IMR-90 (cell line): ENCODE data around the gene CHPF2. TPM values are rescaled to one million over a fixed set of nuclear protein-coding genes. Genes with fewer than 3 reads are reported as not detected.

Experiments
- ATAC-seq: fragments of 200-7000 bp; cut with Tn5 transposase; 2 replicates; pipeline ENCODE4 v1.9.1; 2020; ENCODE audit warnings: low read depth, mild to moderate bottlenecking, moderate library complexity
- BruUV-seq: library from RNA; stranded (reverse); fragments of 400-500 nt; replicated peaks from 2 replicates; lab custom pipeline; 2021; lab: Mats Ljungman, UMichigan
- CTCF ChIA-PET: fragments of 300-600 bp; formaldehyde crosslinking; extraction: SDS; loops from one replicate; lab custom pipeline; 2021; ENCODE audit warnings: antibody characterized with exemption; lab: Yijun Ruan, JAX
- POLR2A ChIA-PET: fragments of 300-600 bp; sonication (Branson Sonifier 250); formaldehyde crosslinking; loops from one replicate; lab custom pipeline; 2022; ENCODE audit warnings: antibody characterized with exemption; ENCODE audit not compliant: unreplicated experiment; lab: Charles Lee
- DNase-seq: peaks from one replicate; pipeline ENCODE4 v3.0.0; 2013
- H2AFZ ChIP-seq: replicated peaks from 2 replicates; pipeline ENCODE3; 2013; ENCODE audit warnings: low read length, mild to moderate bottlenecking; ENCODE audit not compliant: poor library complexity
- H2AK5ac ChIP-seq: 2 replicates; pipeline ENCODE4 v1.6.1; 2013; ENCODE audit warnings: low read depth, low read length, inconsistent platforms
- H2AK9ac ChIP-seq: replicated peaks from 2 replicates; pipeline ENCODE3; 2013; ENCODE audit warnings: mild to moderate bottlenecking, low read depth, low read length, moderate library complexity; ENCODE audit not compliant: poor library complexity
- H2BK120ac ChIP-seq: 2 replicates; pipeline ENCODE4 v1.6.1; 2013; ENCODE audit warnings: low read depth, low read length, inconsistent platforms
- H2BK15ac ChIP-seq: 3 replicates; pipeline ENCODE4 v1.6.1; 2013; ENCODE audit warnings: low read depth, low read length, inconsistent platforms
- H2BK20ac ChIP-seq: 2 replicates; pipeline ENCODE4 v1.6.1; 2013; ENCODE audit warnings: low read depth, mild to moderate bottlenecking, inconsistent platforms, low read length, moderate library complexity
- H2BK5ac ChIP-seq: 2 replicates; pipeline ENCODE4 v1.6.1; 2013; ENCODE audit warnings: mild to moderate bottlenecking, low read depth, low read length, inconsistent platforms; ENCODE audit not compliant: poor library complexity, severe bottlenecking
- H3K14ac ChIP-seq: replicated peaks from 2 replicates; pipeline ENCODE4 v1.6.1; 2013; ENCODE audit warnings: low read depth, low read length, inconsistent platforms
- H3K18ac ChIP-seq: 2 replicates; pipeline ENCODE4 v1.6.1; 2013; ENCODE audit warnings: low read depth, low read length, control low read depth
- H3K23ac ChIP-seq: 2 replicates; pipeline ENCODE4 v1.6.1; 2013; ENCODE audit warnings: low read depth, low read length, inconsistent platforms
- H3K27ac ChIP-seq: 2 replicates; pipeline ENCODE4 v1.5.1; 2013; ENCODE audit warnings: mild to moderate bottlenecking, control low read depth, low read length; ENCODE audit not compliant: insufficient read depth
- H3K27me3 ChIP-seq: 2 replicates; pipeline ENCODE4 v1.6.1; 2013; ENCODE audit warnings: low read length; ENCODE audit not compliant: control insufficient read depth, insufficient read depth
- H3K36me3 ChIP-seq: 2 replicates; pipeline ENCODE4 v1.6.1; 2013; ENCODE audit warnings: low read length, mixed read lengths; ENCODE audit not compliant: control insufficient read depth, insufficient read depth
- H3K4ac ChIP-seq: 2 replicates; pipeline ENCODE4 v1.6.1; 2013; ENCODE audit warnings: low read depth, low read length, inconsistent platforms
- H3K4me1 ChIP-seq: 2 replicates; pipeline ENCODE4 v1.6.1; 2013; ENCODE audit warnings: low read length, mixed read lengths; ENCODE audit not compliant: control insufficient read depth, insufficient read depth
- H3K4me2 ChIP-seq: 2 replicates; pipeline ENCODE4 v1.6.1; 2013; ENCODE audit warnings: low read depth, mild to moderate bottlenecking, control low read depth, low read length, moderate library complexity
- H3K4me3 ChIP-seq: 2 replicates; pipeline ENCODE4 v1.5.1; 2013; ENCODE audit warnings: low read depth, mild to moderate bottlenecking, control low read depth, low read length, moderate library complexity; ENCODE audit not compliant: insufficient read depth
- H3K56ac ChIP-seq: 2 replicates; pipeline ENCODE4 v1.6.1; 2013; ENCODE audit warnings: low read length, inconsistent platforms; ENCODE audit not compliant: insufficient read depth; ENCODE audit errors: extremely low read depth
- H3K79me1 ChIP-seq, 2 experiments: 2 replicates each; pipeline ENCODE4 v1.6.1; 2013; ENCODE audit warnings: low read length in 2 of 2, inconsistent platforms in 1 of 2, low read depth in 1 of 2
- H3K9ac ChIP-seq: 2 replicates; pipeline ENCODE4 v1.6.1; 2013; ENCODE audit warnings: low read depth, low read length, control low read depth
- H3K9me1 ChIP-seq: 2 replicates; pipeline ENCODE4 v1.6.1; 2013; ENCODE audit warnings: low read length, inconsistent platforms; ENCODE audit not compliant: insufficient read depth
- H3K9me3 ChIP-seq: 2 replicates; pipeline ENCODE4 v1.6.1; 2013; ENCODE audit warnings: low read length; ENCODE audit not compliant: control insufficient read depth, insufficient read depth
- H4K20me1 ChIP-seq: 2 replicates; pipeline ENCODE4 v1.6.1; 2013; ENCODE audit warnings: low read length, inconsistent platforms; ENCODE audit not compliant: insufficient read depth
- H4K5ac ChIP-seq: 2 replicates; pipeline ENCODE4 v1.6.1; 2013; ENCODE audit warnings: mild to moderate bottlenecking, low read depth, low read length, control low read depth
- H4K8ac ChIP-seq, 2 experiments: 2 replicates each; pipeline ENCODE4 v1.6.1; 2013; ENCODE audit warnings: low read depth in 2 of 2, low read length in 2 of 2, control low read depth in 1 of 2, inconsistent platforms in 1 of 2
- H4K91ac ChIP-seq: 2 replicates; pipeline ENCODE4 v1.6.1; 2013; ENCODE audit warnings: low read depth, low read length, inconsistent platforms; ENCODE audit not compliant: insufficient read depth
- BHLHE40 ChIP-seq: fragments of 150-350 bp; IDR thresholded peaks from 2 replicates; pipeline ENCODE4 v1.6.1; 2016; ENCODE audit warnings: mild to moderate bottlenecking, low read depth, low read length
- CEBPB ChIP-seq: IDR thresholded peaks from 2 replicates; pipeline ENCODE4 v1.6.1; 2012; ENCODE audit warnings: low read depth, low read length, improper control_type of control experiment
- CHD1 ChIP-seq: IDR thresholded peaks from 2 replicates; pipeline ENCODE4 v1.6.1; 2012; ENCODE audit warnings: low read depth, low read length, improper control_type of control experiment
- FOS ChIP-seq: fragments of 150-350 bp; IDR thresholded peaks from 2 replicates; pipeline ENCODE4 v1.6.1; 2016; ENCODE audit warnings: low read depth, low read length
- MAFK ChIP-seq: IDR thresholded peaks from 2 replicates; pipeline ENCODE4 v1.6.1; 2012; ENCODE audit warnings: low read depth, low read length, improper control_type of control experiment
- MAZ ChIP-seq: IDR thresholded peaks from 2 replicates; pipeline ENCODE4 v1.6.1; 2012; ENCODE audit warnings: low read depth, mild to moderate bottlenecking, low read length, improper control_type of control experiment, moderate library complexity, borderline replicate concordance
- MXI1 ChIP-seq: IDR thresholded peaks from 2 replicates; pipeline ENCODE4 v1.6.1; 2012; ENCODE audit warnings: low read depth, mild to moderate bottlenecking, low read length, moderate library complexity, borderline replicate concordance
- NFE2L2 ChIP-seq: fragments of 150-350 bp; IDR thresholded peaks from 2 replicates; pipeline ENCODE4 v1.6.1; 2016; ENCODE audit warnings: low read depth, mild to moderate bottlenecking, low read length
- POLR2A ChIP-seq: IDR thresholded peaks from 2 replicates; pipeline ENCODE4 v1.6.1; 2012; ENCODE audit warnings: mild to moderate bottlenecking, low read depth, low read length
- RAD21 ChIP-seq: IDR thresholded peaks from 2 replicates; pipeline ENCODE4 v1.6.1; 2012; ENCODE audit warnings: low read length, improper control_type of control experiment
- RCOR1 ChIP-seq: IDR thresholded peaks from 2 replicates; pipeline ENCODE4 v1.6.1; 2012; ENCODE audit warnings: mild to moderate bottlenecking, low read length, improper control_type of control experiment; ENCODE audit not compliant: insufficient replicate concordance
- RFX5 ChIP-seq: IDR thresholded peaks from 2 replicates; pipeline ENCODE4 v1.8.0; 2012; ENCODE audit warnings: low read depth, mild to moderate bottlenecking, low read length, moderate library complexity
- SMC3 ChIP-seq: fragments of 150-350 bp; IDR thresholded peaks from 2 replicates; pipeline ENCODE4 v1.6.1; 2016; ENCODE audit warnings: low read depth, mild to moderate bottlenecking, antibody characterized with exemption, low read length, moderate library complexity
- WGBS, 2 experiments: methylation state at CpG; one replicate each; pipeline versions ENCODE4 v1.1.5 to v1.1.7; 2013; ENCODE audit warnings: missing lambda C conversion rate in 2 of 2; ENCODE audit not compliant: insufficient read length in 1 of 2; ENCODE audit errors: extremely low coverage in 2 of 2; 5-methylcytosine and 5-hydroxymethylcytosine counted together
- dilution Hi-C: fragments of 300-500 bp; cut with HindIII; formaldehyde crosslinking; loops from one replicate; pipeline ENCODE4 v1.14.3; 2018; ENCODE audit warnings: low sequenced_read_pairs; ENCODE audit not compliant: unreplicated experiment
- in situ Hi-C: fragments of 300-500 bp; cut with MboI; formaldehyde crosslinking; loops from 3 replicates; pipeline ENCODE4 v1.14.3; 2019; ENCODE audit warnings: low sequenced_read_pairs, inconsistent platforms, mixed read lengths
- intact Hi-C: fragments of 100-400 bp; cut with micrococcal nuclease; formaldehyde crosslinking; loops from 2 replicates; pipeline ENCODE4 v1.10.0; 2022
- polyA plus RNA-seq, 3 experiments: library from polyadenylated mRNA; depleted of rRNA; stranded (reverse); fragments of >200 nt; gene quantifications; 2 replicates each; pipeline ENCODE4 v1.2.3, GENCODE V29; 2012; ENCODE audit warnings: low replicate concordance in 1 of 3
- total RNA-seq: library from RNA; depleted of rRNA; stranded (reverse); fragments of >200 nt; gene quantifications from 2 replicates; pipeline ENCODE4 v1.2.3, GENCODE V29; 2012
- TF ChIP-seq, protein P1 (sequence below): conservative IDR thresholded peaks from 2 replicates; pipeline ENCODE4 v1.5.1; 2012; ENCODE audit warnings: mild to moderate bottlenecking, low read depth, low read length, improper control_type of control experiment
- TF ChIP-seq, protein P2 (sequence below): fragments of 150-350 bp; IDR thresholded peaks from 2 replicates; pipeline ENCODE4 v1.6.1; 2016; ENCODE audit warnings: low read depth, mild to moderate bottlenecking, low read length, moderate library complexity, borderline replicate concordance
- TF ChIP-seq, protein P3 (sequence below): fragments of 150-350 bp; IDR thresholded peaks from 2 replicates; pipeline ENCODE4 v1.6.1; 2017; ENCODE audit warnings: mild to moderate bottlenecking, antibody characterized with exemption, low read length, low read depth

CHPF2 gene
- total and polyA plus RNA-seq, 2 of the 4 experiments (the other 2 are of a cell fraction) = 26.2 to 77.0 TPM

GRCh38 chr7:151278949-151279348 is 46.7 kb downstream of the CHPF2 start:
- CTCF ChIA-PET = no interaction called here
- no peak overlapping the region for H4K5ac ChIP-seq
- H3K27ac ChIP-seq = no peak overlapping the region
- no peak overlapping the region for H3K18ac ChIP-seq
- DNase-seq (no peak), ATAC-seq (no peak)
- H3K14ac ChIP-seq = no peak overlapping the region
- no peak overlapping the region for H3K4ac ChIP-seq
- H3K36me3 ChIP-seq = no peaks in the 10 kb centered on the region
- in situ Hi-C loops = no loop called here
- H2BK15ac ChIP-seq = no peak overlapping the region
- WGBS, 2 experiments = 53% methylated on average over 5 of the region's 12 CpGs; no CpG with 5 or more reads in 1 of the 2 experiments
- no peaks in the 10 kb centered on the region for H3K9me1 ChIP-seq
- no peak overlapping the region for H2BK5ac ChIP-seq
- H2AFZ ChIP-seq = no peak overlapping the region
- intact Hi-C loops = no loop called here
- no peak overlapping the region for H4K8ac ChIP-seq
- H2AK5ac ChIP-seq = no peak overlapping the region
- no peak overlapping the region for H4K91ac ChIP-seq
- H3K79me1 ChIP-seq = no peaks in the 10 kb centered on the region
- BruUV-seq = no TSS peak
- no peak overlapping the region for H2AK9ac ChIP-seq
- no peaks in the 10 kb centered on the region for H4K20me1 ChIP-seq
- no peak overlapping the region for H3K4me3 ChIP-seq
- peaks cover 3% of the 10 kb centered on the region; the same call in 1 of the 2 replicates for H3K4me1 ChIP-seq
- H3K56ac ChIP-seq = no peak overlapping the region
- no peak overlapping the region for H3K9ac ChIP-seq
- POLR2A ChIA-PET = no interaction called here
- no peak overlapping the region for H2BK120ac ChIP-seq
- H3K4me2 ChIP-seq = no peak overlapping the region
- no peak overlapping the region for H3K23ac ChIP-seq
- peaks cover 36% of the 10 kb centered on the region for H3K27me3 ChIP-seq
- dilution Hi-C loops = no loop called here
- no peak for TF ChIP-seq CEBPB
- TF ChIP-seq, protein P1, sequence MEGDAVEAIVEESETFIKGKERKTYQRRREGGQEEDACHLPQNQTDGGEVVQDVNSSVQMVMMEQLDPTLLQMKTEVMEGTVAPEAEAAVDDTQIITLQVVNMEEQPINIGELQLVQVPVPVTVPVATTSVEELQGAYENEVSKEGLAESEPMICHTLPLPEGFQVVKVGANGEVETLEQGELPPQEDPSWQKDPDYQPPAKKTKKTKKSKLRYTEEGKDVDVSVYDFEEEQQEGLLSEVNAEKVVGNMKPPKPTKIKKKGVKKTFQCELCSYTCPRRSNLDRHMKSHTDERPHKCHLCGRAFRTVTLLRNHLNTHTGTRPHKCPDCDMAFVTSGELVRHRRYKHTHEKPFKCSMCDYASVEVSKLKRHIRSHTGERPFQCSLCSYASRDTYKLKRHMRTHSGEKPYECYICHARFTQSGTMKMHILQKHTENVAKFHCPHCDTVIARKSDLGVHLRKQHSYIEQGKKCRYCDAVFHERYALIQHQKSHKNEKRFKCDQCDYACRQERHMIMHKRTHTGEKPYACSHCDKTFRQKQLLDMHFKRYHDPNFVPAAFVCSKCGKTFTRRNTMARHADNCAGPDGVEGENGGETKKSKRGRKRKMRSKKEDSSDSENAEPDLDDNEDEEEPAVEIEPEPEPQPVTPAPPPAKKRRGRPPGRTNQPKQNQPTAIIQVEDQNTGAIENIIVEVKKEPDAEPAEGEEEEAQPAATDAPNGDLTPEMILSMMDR = no peak
- TF ChIP-seq, protein P2, sequence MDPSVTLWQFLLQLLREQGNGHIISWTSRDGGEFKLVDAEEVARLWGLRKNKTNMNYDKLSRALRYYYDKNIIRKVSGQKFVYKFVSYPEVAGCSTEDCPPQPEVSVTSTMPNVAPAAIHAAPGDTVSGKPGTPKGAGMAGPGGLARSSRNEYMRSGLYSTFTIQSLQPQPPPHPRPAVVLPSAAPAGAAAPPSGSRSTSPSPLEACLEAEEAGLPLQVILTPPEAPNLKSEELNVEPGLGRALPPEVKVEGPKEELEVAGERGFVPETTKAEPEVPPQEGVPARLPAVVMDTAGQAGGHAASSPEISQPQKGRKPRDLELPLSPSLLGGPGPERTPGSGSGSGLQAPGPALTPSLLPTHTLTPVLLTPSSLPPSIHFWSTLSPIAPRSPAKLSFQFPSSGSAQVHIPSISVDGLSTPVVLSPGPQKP = no peak
- no peak for TF ChIP-seq SMC3
- no peak for TF ChIP-seq BHLHE40
- TF ChIP-seq MAFK = no peak
- TF ChIP-seq FOS = no peak
- no peak for TF ChIP-seq POLR2A
- TF ChIP-seq CHD1 = no peak
- no peak for TF ChIP-seq RCOR1
- TF ChIP-seq, protein P3, sequence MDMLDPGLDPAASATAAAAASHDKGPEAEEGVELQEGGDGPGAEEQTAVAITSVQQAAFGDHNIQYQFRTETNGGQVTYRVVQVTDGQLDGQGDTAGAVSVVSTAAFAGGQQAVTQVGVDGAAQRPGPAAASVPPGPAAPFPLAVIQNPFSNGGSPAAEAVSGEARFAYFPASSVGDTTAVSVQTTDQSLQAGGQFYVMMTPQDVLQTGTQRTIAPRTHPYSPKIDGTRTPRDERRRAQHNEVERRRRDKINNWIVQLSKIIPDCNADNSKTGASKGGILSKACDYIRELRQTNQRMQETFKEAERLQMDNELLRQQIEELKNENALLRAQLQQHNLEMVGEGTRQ = no peak
- TF ChIP-seq MAZ = no peak
- TF ChIP-seq NFE2L2 = no peak
- TF ChIP-seq RFX5 = no peak
- TF ChIP-seq MXI1 = no peak
- TF ChIP-seq RAD21 = no peak
- no peak overlapping the region for H2BK20ac ChIP-seq
- peaks cover 2% of the 10 kb centered on the region for H3K9me3 ChIP-seq
